GM19351 (cell line): Measurements from ENCODE around the gene PTPN13.
A peak's percentile ranks its signal among the peaks of the same experiment; 100 is the strongest.

Experiments
- ATAC-seq: cut with Tn5 transposase; IDR thresholded peaks from one replicate; pipeline ENCODE4 v1.9.1; 2021; ENCODE audit warnings: mild to moderate bottlenecking, moderate library complexity; ENCODE audit not compliant: unreplicated experiment

PTPN13 gene

GRCh38 chr4:86593688-86594558 is at the start of gene PTPN13:
TSS of gene PTPN13 (plus strand) at chr4:86594315. CDS start at chr4:86635257, 40,942 bp downstream.
- peak; percentile 93 for ATAC-seq

- no peak for ATAC-seq
Measured at GRCh38 chr4:86547140-86547539, 47.0 kb upstream of the PTPN13 start.

- ATAC-seq: no peak
Measured at GRCh38 chr4:86549163-86549788, 44.8 kb upstream of the PTPN13 start.

GRCh38 chr4:86551387-86551786 is 42.7 kb upstream of the PTPN13 start:
- no peak for ATAC-seq

- ATAC-seq: no peak
Measured at GRCh38 chr4:86554646-86555045, 39.5 kb upstream of the PTPN13 start.

GRCh38 chr4:86556791-86557415 is 37.2 kb upstream of the PTPN13 start:
- ATAC-seq: peak; percentile 40

- ATAC-seq: peak; percentile 93
Measured at GRCh38 chr4:86557526-86557925, 36.6 kb upstream of the PTPN13 start.

- ATAC-seq: no peak
Measured at GRCh38 chr4:86558258-86558657, 35.9 kb upstream of the PTPN13 start.

GRCh38 chr4:86558797-86559196 is 35.3 kb upstream of the PTPN13 start:
- ATAC-seq: no peak

- ATAC-seq: no peak
Measured at GRCh38 chr4:86560447-86560846, 33.7 kb upstream of the PTPN13 start.

GRCh38 chr4:86561256-86561655 is 32.9 kb upstream of the PTPN13 start:
- no peak for ATAC-seq

GRCh38 chr4:86563416-86563815 is 30.7 kb upstream of the PTPN13 start:
- ATAC-seq: no peak

- ATAC-seq: peak; percentile 30
Measured at GRCh38 chr4:86564795-86565194, 29.3 kb upstream of the PTPN13 start.

GRCh38 chr4:86565651-86566050 is 28.5 kb upstream of the PTPN13 start:
- ATAC-seq: no peak

- peak; percentile 67 for ATAC-seq
Measured at GRCh38 chr4:86569103-86569870, 24.8 kb upstream of the PTPN13 start.

GRCh38 chr4:86579941-86580340 is 14.2 kb upstream of the PTPN13 start:
- ATAC-seq: no peak

GRCh38 chr4:86582410-86582809 is 11.7 kb upstream of the PTPN13 start:
- ATAC-seq: no peak

- ATAC-seq: peak; percentile 54
Measured at GRCh38 chr4:86586160-86586572, 7.9 kb upstream of the PTPN13 start.

GRCh38 chr4:86586626-86587380 is 7.3 kb upstream of the PTPN13 start:
- no peak for ATAC-seq
